Upper lobe of right lung (tissue), 1 donor: ENCODE results near the gene SLC38A3. TPM values are rescaled to one million over a fixed set of nuclear protein-coding genes. Genes with fewer than 3 reads are reported as not detected.

ENCODE experiments used
- ATAC-seq: fragments of 200-7000 bp; cut with Tn5 transposase; one replicate; pipeline ENCODE4 v1.9.1; 2020; ENCODE audit warnings: mild to moderate bottlenecking, moderate library complexity
- DNase-seq: peaks from one replicate; pipeline ENCODE4 v3.0.0-alpha.2; 2020
- H3K27ac ChIP-seq: fragments of 200-600 bp; one replicate; pipeline ENCODE4 v1.8.0; 2022
- H3K27me3 ChIP-seq: fragments of 200-600 bp; one replicate; pipeline ENCODE4 v1.8.0; 2022; ENCODE audit warnings: mild to moderate bottlenecking
- H3K36me3 ChIP-seq: fragments of 200-600 bp; one replicate; pipeline ENCODE4 v1.8.0; 2022
- H3K4me1 ChIP-seq: fragments of 200-600 bp; one replicate; pipeline ENCODE4 v1.8.0; 2022
- H3K4me3 ChIP-seq: fragments of 200-600 bp; one replicate; pipeline ENCODE4 v1.8.0; 2022; ENCODE audit warnings: mild to moderate bottlenecking
- H3K9me3 ChIP-seq: fragments of 200-600 bp; one replicate; pipeline ENCODE4 v1.8.0; 2022
- CTCF ChIP-seq: fragments of 200-600 bp; IDR thresholded peaks from one replicate; pipeline ENCODE4 v1.8.0; 2022; ENCODE audit warnings: antibody characterized with exemption
- intact Hi-C: fragments of 100-400 bp; cut with DNase I; formaldehyde crosslinking; loops from one replicate; pipeline ENCODE4 v1.11.0; 2022
- total RNA-seq: library from RNA; stranded (reverse); fragmentation: NEBNext Ultra II Directional; extraction: Animal tissue kit (Norgen Biotek cat#: 25700); gene quantifications from one replicate; pipeline ENCODE4 v1.2.1, GENCODE V29; 2021
- donor health status: DM: no; HTN: yes; CAD: no; lungs with severe emphysema.

The SLC38A3 gene
- total RNA-seq, 1 donor from 2014 or later = not detected

- DNase-seq = no peak
- intact Hi-C loops = loop anchor here (5.0 kb wide), 3 partner anchors 37 to 82 kb away; no protein-coding TSS in a partner anchor
- no peak overlapping the region for H3K27ac ChIP-seq
- peaks cover 23% of the 10 kb centered on the region for H3K27me3 ChIP-seq
- H3K4me1 ChIP-seq = peaks cover 11% of the 10 kb centered on the region
- no peak for TF ChIP-seq CTCF
- H3K36me3 ChIP-seq = no peaks in the 10 kb centered on the region
- H3K4me3 ChIP-seq = no peak overlapping the region
- no peak for ATAC-seq
- H3K9me3 ChIP-seq = no peaks in the 10 kb centered on the region
These were observed 15.1 kb upstream of the SLC38A3 start for GRCh38 chr3:50189989-50190388.

- peak; percentile 1 for ATAC-seq
- intact Hi-C loops = loop anchor here (5.0 kb wide), 2 partner anchors 36 to 81 kb away; no protein-coding TSS in a partner anchor
- no peak for TF ChIP-seq CTCF
These were observed 14.0 kb upstream of the SLC38A3 start, which contains the start of gene GNAT1 for GRCh38 chr3:50190936-50191660. Gene GNAT1 (plus strand): TSS chr3:50191610. CDS start chr3:50191726, 116 bp downstream.

GRCh38 chr3:50192124-50192523 lies 12.9 kb upstream of the SLC38A3 start:
- Histone ChIP-seq H3K27me3 (peaks cover 23% of the 10 kb centered on the region), H3K27ac (no peak overlapping the region), H3K4me1 (peaks cover 11% of the 10 kb centered on the region), H3K4me3 (no peak overlapping the region), H3K36me3 (no peaks in the 10 kb centered on the region), H3K9me3 (no peaks in the 10 kb centered on the region)
- no peak for DNase-seq
- TF ChIP-seq CTCF = no peak
- intact Hi-C loops = loop anchor here (5.0 kb wide), 2 partner anchors 35 to 80 kb away; no protein-coding TSS in a partner anchor
- no peak for ATAC-seq

More at GRCh38 chr3:50190936-50191660, 14.0 kb upstream of the SLC38A3 start, which contains the start of gene GNAT1:
- Histone ChIP-seq H3K9me3 (no peaks in the 10 kb centered on the region), H3K27ac (no peak within 1 kb of the TSS), H3K4me3 (no peak within 1 kb of the TSS), H3K36me3 (no peaks in the 10 kb centered on the region), H3K4me1 (peaks cover 11% of the 10 kb centered on the region), H3K27me3 (peaks cover 23% of the 10 kb centered on the region)
- DNase-seq = no peak

GRCh38 chr3:50192689-50193141 lies 12.4 kb upstream of the SLC38A3 start:
- Histone ChIP-seq H3K27me3 (peaks cover 25% of the 10 kb centered on the region), H3K9me3 (no peaks in the 10 kb centered on the region), H3K36me3 (no peaks in the 10 kb centered on the region), H3K4me3 (no peak overlapping the region), H3K27ac (no peak overlapping the region), H3K4me1 (peaks cover 11% of the 10 kb centered on the region)
- TF ChIP-seq CTCF = peak; percentile 92
- DNase-seq (peak; percentile 82), ATAC-seq (peak; percentile 57)
- intact Hi-C loops = loop anchor here (5.0 kb wide), 2 partner anchors 35 to 80 kb away; no protein-coding TSS in a partner anchor

- Histone ChIP-seq H3K27ac (no peak overlapping the region), H3K4me3 (no peak overlapping the region), H3K9me3 (no peaks in the 10 kb centered on the region), H3K36me3 (no peaks in the 10 kb centered on the region), H3K4me1 (peaks cover 11% of the 10 kb centered on the region), H3K27me3 (peaks cover 31% of the 10 kb centered on the region)
- DNase-seq (no peak), ATAC-seq (no peak)
- no peak for TF ChIP-seq CTCF
- intact Hi-C loops = loop anchor here (5.0 kb wide), 2 partner anchors 34 to 79 kb away; no protein-coding TSS in a partner anchor
These were observed 11.8 kb upstream of the SLC38A3 start for GRCh38 chr3:50193286-50193685.
